NCI-H146 treated with DMSO at 0.1 percent for 48 hours (cell line): ENCODE measurements around the gene UST.
"Not testable (repeated sequence)": the region's sequence is repeated elsewhere in the genome, so short reads cannot be mapped to it uniquely, and the experiment has no call there.

Experiments
- DNase-seq: peaks from one replicate; lab custom pipeline; 2025; ENCODE audit not compliant: unreplicated experiment; lab: John Stamatoyannopoulos, UW

Gene UST

GRCh38 chr6:149103950-149104349 is 357.1 kb downstream of the UST start:
- not testable (repeated sequence) for DNase-seq

DNA sequence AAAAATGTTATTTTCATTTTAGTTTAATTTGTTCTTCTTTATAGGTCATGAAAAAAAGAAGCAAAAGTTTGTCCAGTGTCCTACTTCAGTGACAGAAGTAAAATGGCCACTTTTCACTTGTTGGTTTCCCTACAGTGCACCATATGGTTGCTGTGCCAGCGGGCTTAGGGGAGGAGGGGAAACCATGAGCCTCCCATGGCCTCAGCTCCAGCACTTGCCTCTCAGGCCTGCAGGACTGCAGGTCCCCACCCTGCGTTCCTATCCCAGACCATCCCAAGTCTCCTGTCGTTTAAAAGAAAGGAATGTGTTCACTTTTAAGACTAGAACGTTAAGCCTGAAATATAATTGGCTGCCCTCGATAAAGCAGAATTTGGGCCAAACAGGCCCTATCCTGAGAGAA is 360.7 kb downstream of the UST start:
- DNase-seq, result no peak

DNA sequence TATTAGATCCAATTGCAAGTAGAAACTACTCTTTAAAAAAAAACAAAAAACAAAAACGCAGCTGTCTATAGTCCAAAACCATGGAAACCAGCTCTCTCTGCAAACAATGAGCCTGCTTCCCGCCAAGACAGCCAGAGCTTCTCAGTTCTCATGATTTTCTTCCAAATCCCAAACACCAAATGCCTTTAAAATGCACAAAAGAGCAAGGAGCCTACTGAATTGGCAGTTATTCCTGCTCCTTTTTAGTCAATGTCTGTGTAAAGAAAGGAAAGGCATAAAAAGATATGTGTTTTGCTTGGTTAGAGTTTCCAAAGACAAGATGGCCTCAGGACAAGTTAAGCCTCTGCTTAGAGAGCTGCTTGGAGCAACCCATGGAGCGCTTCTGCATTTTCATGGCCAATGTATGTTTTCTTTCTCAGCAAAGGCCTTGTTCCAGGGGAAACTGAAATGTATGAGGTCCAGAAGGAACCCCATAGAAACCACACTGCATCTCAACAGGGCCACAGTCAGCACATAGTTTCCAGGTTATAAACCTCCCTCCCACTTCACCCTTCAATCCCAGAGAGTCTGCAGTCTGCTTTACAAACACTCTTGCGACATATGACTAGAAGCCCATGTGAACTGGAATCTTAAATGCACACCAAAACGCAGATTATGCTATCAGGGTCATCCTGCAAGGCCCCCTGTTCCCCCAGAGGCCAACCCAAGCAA is 361.4 kb downstream of the UST start:
- DNase-seq, result peak; percentile 76

- DNase-seq, result no peak
Observed at GRCh38 chr6:149108749-149109100, 361.9 kb downstream of the UST start.

DNA sequence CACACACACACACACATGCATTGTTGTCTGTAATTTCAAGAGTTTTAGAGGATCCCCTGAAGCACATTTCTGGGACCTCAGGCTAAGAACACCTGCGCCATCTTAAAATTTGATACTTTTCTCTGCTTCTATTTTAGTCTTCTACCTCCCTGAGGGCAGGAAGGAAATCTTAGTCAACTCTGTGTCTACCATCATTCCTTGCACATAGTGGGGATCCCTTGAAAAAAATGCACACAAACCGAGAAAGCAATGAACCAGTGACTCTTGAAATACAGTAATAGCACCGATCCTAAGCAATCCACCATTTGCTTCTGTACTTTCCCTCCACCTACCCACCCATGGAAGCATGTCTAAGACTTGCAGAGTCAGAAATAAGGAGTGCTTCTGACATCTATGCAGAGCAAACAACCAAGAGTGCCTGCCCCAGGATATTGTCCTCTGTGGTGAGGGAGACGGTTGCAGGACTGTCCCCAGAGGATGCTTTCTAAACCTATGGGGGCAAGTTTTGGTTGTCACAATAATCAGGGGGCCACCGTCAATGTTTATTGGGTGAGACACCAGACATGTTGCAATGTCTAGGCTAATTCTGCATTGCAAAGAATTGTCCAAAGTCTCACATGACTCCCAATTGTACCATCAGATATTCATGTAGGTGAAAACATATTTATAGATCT is 362.7 kb downstream of the UST start:
- DNase-seq, result no peak

GRCh38 chr6:149111556-149112115 is 364.8 kb downstream of the UST start:
- no peak for DNase-seq

DNA sequence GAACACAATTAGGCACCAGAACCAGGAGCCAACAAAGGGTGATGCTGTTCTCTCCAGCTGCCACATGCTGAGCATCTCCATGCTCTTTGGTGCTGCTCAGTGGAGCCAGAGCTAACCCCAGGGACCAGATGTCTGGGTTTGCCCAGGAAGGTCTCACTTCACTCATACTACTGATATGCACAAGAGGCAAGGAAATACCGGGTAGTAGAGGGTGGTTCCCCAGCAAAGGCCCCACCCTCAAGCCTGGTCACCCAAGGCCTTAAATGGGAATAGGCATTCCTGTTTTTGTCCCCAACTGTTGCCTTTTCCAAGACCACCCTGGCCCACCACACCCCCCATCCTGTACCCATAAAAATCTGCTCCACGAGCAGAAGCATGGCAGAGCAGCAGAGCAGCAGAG is 366.1 kb downstream of the UST start:
- DNase-seq, result no peak

GRCh38 chr6:149114167-149114566 is 367.3 kb downstream of the UST start:
- DNase-seq, result no peak

DNA sequence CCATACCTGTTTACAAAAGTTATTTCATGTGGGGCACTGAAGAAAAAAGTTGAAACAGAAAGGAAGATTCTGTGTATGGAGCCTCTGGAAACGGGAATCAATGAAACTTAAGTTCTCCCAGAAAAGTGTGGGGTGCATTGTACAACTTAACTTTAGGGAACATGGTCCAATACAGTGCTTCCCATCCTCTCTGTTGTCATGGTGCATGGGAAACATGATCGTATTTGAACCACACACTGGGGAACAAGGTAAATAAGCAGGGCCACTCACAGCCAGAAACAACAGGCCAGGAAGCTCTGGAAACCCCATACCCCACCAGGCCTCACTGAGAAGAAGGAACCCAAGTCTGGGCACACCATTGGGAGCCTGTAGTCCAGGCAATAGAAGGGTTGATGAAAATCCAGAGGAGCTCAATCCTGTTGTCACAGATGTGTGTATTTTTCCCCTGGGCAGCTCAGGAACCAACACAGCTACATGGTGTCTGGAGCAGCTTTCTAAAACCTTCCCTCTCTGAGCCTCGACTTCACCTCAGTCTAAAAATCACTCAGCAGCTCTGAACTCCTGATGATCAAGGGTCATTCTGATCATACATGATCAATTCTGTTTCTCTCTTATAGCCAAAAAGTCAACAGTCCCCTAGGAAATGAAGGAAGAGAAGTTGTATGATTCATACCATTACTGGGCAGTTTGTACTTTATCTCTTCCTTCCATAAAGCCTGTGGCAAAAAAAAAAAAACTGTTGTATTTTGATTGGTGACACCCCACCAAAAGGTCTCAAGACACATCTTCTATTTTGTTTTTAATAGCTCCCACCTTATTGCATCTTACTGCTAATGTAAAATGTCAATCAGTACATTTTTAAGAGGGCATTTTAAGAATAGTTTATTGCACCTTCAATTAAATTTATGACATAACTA is 372.2 kb downstream of the UST start:
- no peak for DNase-seq

DNA sequence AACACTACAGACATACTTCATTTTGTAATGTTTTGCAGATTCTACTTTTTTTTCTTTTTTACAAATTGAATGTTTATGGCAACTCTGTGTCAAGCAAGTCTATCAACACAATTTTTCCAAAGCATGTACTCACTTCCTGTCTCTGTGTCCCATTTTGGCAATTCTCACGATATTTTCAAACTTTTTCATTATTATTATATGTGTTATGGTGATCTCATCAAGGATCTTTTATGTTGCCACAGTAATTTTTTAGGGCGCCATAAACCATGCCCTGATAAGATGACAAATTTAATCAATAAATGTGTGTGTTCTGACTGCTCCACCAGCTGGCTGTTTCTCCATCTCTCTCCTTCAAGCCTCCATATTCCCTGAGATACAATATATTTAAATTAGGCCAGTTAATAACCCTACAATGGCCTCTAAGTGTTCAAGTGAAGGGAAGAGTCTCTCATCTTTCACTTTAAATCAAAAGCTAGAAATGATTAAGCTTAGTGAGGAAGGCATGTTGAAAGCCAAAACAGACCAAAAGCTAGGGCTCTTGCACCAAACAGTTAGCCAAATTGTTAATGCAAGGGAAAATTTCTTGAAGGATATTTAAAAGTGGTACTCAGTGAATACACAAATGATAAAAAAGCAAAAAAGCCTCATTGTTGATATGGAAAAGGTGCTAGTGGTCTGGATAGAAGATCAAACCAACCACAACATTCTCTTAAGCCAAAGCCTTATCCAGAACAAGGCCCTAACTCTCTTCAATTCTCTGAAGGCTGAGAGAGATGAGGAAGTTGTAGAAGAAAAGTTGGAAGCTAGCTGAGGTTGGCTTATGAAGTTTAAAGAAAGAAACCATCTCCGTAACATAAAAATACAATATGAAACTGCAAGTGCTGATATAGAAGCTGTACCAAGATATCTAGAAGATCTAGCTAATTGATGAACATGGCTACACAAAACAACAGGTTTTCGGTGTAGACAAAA is 376.3 kb downstream of the UST start:
- no peak for DNase-seq

- DNase-seq, result no peak
Observed at GRCh38 chr6:149125309-149125708, 378.5 kb downstream of the UST start.
